Measurements from ENCODE around the gene EOGT.

Gene EOGT

DNA sequence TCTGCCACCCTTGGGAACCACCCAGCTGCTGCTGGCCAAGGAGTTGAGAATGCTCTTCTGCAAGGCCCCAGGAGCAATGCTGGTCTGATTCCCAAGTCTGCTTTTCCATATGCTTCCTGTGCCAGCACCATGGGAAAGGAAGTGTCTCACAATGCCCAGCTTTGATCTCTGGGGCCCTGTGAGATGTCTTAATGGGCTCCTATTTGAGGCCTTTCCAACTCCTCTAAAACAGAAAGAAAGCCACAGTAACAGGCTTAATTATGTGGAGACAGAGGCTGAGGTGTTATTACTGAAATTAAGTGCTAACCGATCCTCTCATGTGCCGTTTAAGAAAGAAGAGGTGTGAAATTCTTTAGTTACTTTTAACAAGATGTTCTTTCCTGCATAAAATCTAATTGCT lies 4.5 kb downstream of the EOGT start:
- DNase-seq (ENCODE audit: low read depth) = no peak

DNA sequence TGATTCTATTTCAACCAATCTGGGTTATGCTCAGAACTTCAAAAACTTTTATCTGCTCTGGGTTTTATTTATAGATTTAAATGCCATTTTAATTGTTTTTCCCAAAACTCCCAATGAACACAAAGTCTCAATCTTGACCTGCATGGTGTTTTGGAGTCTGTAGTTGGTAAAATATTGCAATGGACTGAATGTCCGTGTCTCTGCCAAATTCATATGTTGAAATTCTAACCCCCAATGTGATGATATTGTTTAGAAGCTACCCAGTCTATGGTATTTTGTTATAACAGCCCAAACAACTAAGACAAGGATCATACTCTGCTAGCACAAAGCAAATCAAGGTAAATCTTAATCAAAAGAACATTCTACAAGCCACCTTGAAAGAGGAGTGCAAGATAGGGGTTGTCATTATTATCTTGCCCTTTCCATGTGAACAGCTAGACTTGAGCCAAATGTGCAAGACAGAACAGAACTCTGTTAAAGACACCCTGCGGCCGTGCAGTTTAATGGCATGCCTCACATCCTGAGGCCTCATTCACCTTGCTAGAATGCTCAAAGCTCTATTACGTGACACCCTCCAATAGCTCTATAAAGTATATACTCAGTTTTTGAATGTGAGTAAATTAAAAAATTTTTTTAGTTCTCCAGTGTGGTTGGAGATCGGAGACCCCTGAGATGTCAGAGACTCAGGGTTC lies 7.5 kb downstream of the EOGT start:
- DNase-seq (ENCODE audit: low read depth) = no peak

DNA sequence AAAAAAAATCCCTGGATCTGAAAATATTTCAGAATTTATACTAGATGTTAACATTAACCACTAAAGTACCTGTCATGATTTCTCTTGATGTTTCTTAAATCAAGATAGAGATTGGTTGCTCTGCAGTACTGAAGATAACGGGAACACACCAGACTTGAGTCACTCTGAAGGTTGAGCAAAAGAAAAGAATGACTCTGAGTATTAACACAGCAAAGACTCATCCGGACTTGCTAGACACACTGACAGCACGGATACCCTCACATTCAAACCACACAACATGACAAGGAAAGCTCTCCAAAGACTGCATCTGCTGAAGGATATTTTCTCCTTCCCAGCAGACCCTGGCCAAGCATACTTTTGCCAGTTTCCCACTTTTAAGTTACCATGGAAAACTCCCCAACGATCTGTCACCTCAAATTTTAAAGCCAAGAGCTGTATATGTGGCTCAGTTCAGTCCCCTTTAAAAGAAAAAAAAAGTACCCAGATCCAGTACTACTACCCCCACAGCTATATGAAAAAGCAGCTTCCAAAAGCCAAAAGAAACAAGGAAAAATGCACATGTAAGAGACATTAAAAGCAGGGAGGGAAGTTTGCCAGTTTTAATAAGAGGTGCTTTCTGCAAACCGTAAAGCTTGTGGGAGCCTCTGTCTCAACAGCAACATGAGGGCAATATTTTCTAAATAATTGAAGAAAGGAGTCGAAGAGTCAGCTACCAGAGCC lies 8.3 kb downstream of the EOGT start:
- DNase-seq (ENCODE audit: low read depth) = no peak

DNA sequence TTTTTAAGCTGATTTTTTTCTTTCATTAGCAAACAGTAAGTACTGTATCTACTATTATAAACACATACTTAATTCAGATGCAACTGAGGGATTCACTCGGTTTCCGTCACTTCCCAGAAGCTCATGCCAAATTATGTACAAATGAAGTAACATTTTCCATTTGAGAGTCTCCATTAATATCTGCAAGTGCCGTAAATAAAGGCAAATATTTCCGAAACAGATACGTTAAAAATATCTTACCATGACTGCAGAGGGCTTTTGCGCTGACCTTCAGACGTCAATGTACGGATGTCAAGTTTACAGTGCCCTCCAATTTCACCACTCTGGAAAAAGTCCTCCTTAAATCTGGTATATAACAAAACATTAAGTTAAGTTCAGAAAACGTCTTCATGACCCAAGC lies 9.3 kb downstream of the EOGT start:
- no peak for DNase-seq (ENCODE audit: low read depth)

DNA sequence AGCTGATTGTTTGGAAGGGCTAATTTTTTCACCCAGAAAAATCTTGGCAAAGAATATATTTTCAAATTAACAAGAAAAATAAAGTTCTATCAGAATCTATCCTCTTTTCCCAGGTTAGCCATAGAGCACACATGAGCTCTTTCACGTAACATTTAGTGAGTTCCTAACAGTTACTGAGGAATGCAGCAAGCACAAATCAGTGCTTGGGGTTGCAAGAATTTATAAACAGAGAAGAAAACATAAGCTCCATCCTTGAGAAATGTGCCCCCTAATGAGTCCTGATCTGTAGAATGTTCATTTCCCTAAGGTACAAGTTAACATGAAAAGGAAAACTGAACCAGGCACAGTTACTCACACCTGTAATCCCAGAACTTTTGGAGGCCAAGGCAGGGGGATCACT lies 13.9 kb downstream of the EOGT start:
- DNase-seq (ENCODE audit: low read depth) = no peak

DNA sequence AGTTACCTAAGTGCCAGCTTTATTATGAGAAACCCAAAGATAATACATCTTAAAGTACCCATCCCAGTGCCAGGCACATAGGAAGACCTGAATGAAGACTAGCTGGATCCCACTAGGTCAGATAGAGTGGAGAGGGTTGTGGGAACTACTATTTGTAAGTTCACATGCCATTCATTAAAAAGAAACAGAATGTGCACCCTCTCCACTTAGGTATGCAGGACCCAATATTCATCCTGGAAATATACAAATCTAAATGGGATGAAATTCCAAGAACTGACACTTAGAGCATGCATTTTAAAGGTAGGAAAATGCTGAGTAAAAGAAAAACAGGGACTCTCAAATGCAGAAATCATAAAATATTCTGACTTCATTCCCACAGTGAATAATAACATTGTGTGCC lies 14.3 kb downstream of the EOGT start:
- no peak for DNase-seq (ENCODE audit: low read depth)

DNA sequence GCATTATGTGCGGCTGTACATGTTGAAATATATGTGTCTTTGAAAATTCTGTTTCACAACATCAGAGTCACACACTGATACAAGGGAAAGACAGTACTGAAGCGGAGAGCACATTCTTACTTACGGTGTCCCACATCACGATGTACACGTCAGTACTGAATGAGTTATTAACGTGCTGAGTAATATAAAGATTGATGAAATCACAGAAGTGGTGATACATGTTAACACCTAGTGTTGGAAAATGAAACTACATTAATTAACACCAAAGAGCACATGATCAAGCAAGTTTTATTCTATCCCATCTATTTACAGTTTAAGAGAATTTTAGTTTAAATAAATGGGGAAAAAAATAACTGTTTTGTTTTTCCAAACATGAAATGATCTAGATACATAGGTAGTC lies 15.6 kb downstream of the EOGT start:
- no peak for DNase-seq (ENCODE audit: low read depth)

DNA sequence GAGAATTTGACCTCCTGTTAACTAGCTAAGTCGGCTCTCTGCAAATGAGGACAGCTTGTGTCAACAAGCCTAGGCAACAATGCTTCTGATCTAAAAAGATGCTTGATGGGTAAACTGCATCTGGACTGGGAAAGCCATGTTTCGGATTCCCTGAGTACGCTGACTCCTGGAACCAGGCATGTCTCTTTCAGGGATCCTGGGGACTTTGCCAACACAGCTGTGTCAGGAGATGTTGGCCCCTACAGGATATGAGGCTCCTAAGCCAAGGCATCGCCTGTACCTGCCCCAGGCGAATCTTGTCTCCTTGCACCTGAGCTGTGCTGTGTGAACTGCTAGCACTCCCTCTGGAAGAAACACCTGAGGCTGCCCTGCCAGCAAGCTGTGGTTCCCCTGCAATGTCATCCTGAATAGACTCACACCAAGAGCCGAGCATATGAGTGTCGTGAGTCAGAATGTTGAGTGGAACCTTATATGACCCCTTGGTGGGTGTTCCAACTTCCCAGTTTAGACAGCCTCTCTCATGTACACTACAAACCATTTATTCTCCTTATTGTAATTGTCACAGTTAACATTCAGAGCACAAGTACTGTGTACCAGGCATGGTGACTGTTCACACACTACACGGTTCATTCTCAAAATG lies 17.0 kb downstream of the EOGT start:
- no peak for DNase-seq (ENCODE audit: low read depth)

DNA sequence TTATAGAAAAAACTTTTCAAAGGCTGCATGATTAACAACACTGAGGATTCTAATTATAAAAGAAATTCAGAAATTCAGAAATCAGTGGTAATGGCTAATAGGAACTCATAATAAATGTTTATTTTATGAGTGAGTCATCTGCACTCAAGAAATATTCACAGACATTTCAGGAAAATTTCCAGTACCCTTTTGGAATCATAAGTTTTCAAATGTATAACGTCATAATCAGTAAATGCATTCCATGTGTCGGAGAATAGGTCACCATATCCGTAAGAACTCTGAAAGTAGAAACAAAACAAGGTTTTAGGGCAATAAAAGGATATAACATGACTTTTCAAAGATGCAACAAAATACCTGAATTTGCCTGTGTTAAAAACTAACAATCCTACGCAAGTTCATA lies 24.7 kb downstream of the EOGT start:
- DNase-seq (ENCODE audit: low read depth) = no peak

DNA sequence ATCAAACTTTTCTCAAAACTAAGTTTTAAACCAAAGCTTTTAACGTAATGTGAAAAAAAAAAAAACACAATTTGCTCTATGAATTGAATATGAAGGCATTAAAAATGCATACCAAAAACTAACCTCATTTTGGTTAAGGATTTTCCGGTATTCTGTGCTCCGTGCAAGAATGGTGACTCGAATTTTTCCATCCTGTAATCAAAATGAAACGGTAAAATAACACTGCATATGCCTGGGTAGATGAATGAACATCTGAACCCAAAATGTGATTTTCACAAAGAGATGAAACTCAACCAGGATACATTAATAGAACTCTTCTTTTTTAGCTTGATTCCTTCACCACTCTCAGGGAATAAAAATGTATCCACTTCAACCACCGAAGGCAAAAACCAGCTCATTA lies 26.2 kb downstream of the EOGT start:
- DNase-seq (ENCODE audit: low read depth) = no peak

DNA sequence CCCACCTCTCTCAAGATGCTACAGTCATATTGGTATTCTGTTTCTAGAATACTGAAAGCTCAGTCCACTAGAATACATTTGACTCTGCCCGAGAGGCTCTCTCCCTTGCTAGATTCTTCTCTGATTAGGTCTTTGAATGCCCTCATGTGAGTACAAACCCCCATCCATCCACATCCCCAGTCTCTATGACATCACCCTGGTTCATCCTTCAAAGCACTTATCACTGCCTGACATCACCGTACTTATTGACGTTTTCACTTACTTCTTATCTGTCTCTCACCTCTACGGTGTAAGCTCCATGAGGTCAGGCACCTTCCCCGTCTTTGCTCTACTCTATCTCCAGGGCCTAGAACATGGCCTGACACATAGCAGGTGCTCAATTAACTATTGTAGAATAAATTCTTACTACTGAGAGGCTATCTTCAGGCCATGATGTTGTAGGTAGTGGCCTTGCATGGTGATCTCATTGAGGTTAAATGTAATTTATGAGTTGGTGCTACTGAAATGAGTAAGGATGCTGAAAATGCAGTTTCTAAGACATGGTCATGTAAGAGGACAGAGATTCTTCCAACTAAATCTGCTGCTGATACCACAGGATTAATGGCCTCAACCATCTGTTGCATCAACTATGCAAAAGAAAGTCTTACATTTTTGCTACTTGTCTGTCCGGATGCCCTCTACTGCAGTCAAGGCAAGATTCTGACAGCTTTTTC lies 26.8 kb downstream of the EOGT start:
- DNase-seq (ENCODE audit: low read depth) = no peak

DNA sequence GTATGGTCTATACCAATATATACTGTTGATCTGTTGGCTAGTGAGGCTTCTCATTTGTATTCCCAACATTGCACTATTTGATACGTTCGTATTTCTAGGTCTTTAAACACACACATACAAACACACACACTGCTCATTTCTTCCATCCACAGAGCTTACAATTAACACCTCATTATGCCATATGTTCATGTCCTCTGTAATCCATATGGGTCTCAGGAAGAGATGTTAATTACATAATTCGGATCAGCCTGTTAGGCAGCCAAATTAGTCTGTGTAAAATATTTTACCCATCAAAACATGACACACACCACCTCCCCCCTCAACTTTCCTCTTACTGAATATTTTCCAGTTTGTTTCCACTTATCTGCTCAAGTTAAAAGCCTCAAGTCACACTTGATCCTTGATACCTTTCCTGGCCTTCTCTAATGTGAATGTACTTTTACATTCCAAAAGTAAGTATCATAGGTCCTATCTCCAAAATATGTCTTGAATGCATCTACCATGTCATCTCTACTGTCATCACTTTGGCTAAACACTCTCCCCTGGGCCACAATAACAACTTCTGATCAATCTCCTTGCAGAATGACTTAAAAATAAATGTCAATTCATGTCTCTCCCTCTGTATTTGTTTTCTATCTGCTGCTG lies 28.2 kb downstream of the EOGT start:
- DNase-seq (ENCODE audit: low read depth) = no peak

DNA sequence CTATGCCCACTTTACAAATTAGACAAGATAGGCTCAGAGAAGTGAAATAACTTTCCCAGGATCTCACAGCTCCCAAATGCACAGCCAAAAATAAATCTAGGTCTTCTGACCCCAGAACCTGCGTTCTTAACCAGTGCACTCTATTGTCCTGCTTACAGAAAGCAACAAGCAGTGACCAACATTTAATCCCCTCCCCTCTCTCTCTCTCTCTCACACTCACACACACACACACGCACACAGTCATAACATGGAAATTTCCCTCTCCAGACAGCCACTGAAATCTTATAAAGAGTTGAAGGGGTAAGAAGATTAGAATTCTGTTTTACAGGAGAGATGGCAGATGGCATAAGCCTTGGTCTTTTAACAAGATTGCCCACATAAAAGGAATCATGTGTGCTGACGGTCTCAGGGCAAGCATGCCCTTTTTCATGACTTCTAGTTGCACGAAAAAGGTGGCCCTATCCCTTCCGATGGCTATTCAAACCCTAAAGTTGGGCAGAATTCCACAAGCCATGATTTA lies 29.4 kb downstream of the EOGT start:
- DNase-seq (ENCODE audit: low read depth) = no peak

DNA sequence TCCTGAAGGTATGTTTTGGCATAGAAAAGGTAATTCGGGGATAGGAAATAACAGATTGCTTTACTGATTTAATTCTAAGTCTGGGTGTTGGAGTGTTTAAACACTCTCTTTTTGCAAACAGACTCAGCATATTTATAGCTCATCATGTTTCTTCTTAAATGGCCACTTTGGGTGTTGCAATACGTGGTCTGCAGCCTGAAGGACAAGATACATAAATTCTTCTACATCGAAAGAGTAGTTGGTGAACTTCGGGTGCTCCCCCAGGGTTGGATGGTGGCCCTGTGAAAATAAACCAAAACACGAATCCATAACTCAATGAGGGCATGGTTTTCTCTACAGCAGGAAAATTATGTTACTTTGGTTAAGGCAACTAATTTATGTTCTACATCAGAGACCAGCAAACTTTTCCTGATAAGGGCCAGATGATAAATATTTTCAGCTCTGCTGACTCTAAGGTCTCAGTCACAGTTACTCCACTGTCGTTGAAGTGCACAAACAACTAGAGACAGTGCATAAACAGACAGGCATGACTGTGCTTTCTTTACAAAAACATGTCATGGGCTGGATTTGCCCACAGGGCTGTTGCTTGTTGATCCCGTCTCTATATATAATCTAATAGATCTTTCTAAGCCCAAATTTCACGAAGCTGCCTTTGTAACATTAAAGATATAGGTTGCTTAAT lies 35.9 kb downstream of the EOGT start:
- DNase-seq (ENCODE audit: low read depth) = no peak

DNA sequence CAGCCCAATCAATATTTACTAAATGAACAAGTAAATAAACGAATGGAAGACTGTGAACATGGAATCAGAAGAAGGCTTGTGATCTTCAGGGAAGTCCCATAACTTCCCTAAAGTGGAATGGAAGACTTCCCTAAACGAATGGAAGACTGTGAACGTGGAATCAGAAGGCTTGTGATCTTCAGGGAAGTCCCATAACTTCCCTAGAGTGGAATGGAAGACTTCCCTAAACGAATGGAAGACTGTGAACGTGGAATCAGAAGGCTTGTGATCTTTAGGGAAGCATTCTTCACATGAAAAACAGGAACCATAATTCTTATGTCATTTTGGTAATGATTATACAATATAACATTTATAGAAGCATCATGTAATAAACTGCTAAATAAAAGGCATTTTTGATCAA lies 38.8 kb downstream of the EOGT start:
- no peak for DNase-seq (ENCODE audit: low read depth)

DNA sequence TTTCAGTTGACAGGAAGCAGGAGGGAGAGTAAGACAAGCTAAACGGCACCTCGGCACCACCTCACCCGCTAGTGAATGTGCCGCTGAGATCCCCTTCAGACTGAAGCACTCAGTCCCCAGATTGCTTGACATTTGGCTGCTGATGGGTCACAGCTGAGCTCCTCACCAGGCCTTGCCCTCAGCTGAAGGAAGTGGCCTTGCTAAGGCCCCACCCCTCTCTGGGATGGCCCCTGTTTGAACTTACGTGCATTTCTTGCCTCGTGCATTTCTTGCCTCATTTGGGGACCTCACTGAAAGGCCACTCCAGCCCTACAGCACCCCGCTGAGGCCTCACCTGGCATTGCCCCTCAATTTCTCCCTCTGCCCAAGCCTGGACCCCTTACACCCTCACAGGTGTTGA lies 39.8 kb downstream of the EOGT start:
- DNase-seq (ENCODE audit: low read depth) = no peak

DNA sequence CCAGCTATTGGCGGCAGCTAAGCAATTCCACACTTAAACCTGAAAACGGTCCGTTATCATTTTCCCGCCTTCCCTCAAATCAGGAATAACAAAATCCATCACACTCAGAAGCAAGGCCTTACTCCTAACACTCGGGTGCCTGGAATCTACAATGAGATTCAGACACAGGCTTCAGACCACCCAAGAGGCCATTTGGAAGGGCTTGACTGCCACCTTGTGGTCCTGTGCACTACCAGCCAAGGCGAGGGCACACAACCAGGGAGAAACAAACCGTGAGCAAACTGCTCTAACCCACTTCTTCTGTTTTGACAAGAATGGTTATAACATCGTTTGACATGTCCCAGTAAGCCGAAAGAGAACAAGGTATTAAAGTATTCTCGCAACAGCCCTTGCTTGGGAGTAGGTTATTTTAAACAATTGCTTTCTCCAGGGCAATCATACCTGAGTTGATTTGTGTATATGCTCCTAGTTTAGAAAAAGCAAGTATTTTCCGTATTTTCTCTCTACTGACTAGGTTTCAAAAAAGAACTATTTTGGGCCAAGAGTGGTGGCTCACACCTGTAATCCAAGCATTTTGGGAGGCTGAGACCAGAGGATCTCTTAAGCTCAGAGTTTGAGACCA lies 41.0 kb downstream of the EOGT start:
- no peak for DNase-seq (ENCODE audit: low read depth)

DNA sequence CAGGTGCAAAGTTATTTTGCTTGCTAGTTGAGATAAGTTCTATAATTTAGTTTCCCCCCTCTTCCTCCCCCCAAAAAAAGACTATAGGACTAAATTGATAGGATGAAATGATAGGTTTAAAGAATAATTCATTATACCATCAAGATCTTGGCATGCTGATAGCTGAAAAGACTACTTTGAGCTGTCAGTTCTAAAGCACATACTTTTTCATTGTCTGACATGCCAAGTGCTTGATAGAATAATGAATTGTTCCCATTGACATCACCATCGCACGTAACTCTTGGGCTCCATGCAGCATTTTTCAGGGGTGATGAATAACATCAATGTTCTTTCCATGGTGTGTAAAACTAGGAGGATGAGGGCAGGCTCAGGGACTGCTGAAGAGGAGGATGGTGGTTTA lies 48.8 kb downstream of the EOGT start:
- no peak for DNase-seq (ENCODE audit: low read depth)

DNA sequence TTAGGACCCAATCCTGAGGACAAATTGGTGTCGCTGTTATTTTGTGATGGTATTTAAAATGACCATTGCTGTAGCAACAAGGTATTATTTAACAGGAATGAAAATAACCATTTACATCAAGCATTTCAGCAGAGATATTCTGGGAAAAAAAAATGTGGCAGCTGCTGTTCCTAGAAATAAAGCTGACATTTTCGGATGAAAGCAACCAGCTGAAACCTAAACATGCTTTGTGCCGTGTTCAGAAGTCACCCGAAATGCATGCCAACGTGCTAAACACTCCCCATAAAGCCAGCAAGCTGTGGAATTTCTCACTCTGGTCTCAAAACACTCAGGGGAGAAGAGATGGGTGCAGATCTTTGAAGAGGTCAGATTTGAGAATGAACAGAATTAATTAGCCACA lies 49.6 kb downstream of the EOGT start:
- no peak for DNase-seq (ENCODE audit: low read depth)

DNA sequence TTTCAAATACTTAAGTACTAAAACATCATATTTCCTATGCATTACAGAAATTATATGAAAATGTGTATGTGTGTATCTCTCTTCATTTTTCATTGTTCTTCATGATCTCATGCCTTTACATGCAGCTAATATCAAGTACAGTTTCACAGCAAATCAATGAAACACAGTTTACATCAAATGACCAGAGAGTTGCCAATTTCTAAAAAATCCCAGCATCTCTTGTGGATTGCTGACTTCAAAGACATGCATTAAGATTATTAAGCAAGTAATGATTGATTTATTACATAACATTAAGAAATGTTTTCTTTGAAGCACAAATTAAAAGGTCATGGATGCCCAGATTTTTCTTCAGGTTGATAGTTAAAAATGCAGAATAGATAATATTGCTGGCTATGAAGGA lies 50.1 kb downstream of the EOGT start:
- no peak for DNase-seq (ENCODE audit: low read depth)

DNA sequence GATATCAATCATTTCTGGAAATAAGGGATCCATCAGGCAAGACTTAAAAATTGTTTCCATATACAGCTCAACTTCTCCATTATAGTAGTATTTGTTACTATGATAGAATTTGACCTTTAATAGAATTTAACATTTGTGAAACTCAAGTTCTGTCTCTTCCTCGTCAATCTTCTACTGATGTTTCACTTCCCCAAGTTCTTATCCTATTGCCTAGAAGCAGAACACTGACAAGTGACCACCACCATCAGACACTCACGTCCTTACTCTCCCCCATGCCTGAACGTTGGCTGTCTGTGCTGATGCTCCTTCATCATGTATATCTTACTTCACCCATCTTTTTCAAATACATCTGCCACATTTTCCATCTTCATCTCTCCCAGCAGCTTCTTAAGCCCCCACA lies 54.6 kb downstream of the EOGT start:
- no peak for DNase-seq (ENCODE audit: low read depth)

Measured in CMK (cell line).